MM.1S (cell line): Measurements from ENCODE around the gene GJD2.

ENCODE experiments used
- DNase-seq: peaks from one replicate; pipeline ENCODE4 v3.0.0-alpha.2; 2015
- H2AFZ ChIP-seq: fragments of 300-600 bp; sonication (generic); 2 replicates; pipeline ENCODE4 v1.6.0; 2016; ENCODE audit warnings: antibody characterized with exemption, low read length
- H3F3A ChIP-seq: fragments of 300-600 bp; sonication (generic); 2 replicates; pipeline ENCODE4 v1.6.1; 2016; ENCODE audit warnings: mild to moderate bottlenecking, antibody characterized with exemption, low read length, moderate library complexity, mixed read lengths; ENCODE audit not compliant: insufficient read depth
- H3K27ac ChIP-seq: fragments of 300-600 bp; sonication (generic); 2 replicates; pipeline ENCODE4 v1.5.1; 2016; ENCODE audit warnings: mild to moderate bottlenecking, low read length
- H3K27me3 ChIP-seq: fragments of 300-600 bp; sonication (generic); replicated peaks from 2 replicates; pipeline ENCODE4 v1.6.0; 2016; ENCODE audit warnings: low read length; ENCODE audit not compliant: insufficient read depth
- H3K36me3 ChIP-seq: fragments of 300-600 bp; sonication (generic); replicated peaks from 2 replicates; pipeline ENCODE4 v1.6.1; 2016; ENCODE audit warnings: mild to moderate bottlenecking, low read length, mixed read lengths; ENCODE audit not compliant: insufficient read depth
- H3K4me1 ChIP-seq: fragments of 300-600 bp; sonication (generic); 2 replicates; pipeline ENCODE4 v1.6.1; 2016; ENCODE audit warnings: low read length, mixed read lengths
- H3K4me2 ChIP-seq: fragments of 300-600 bp; sonication (generic); 2 replicates; pipeline ENCODE4 v1.6.0; 2016; ENCODE audit warnings: low read depth, low read length
- H3K4me3 ChIP-seq: fragments of 300-600 bp; sonication (generic); 2 replicates; pipeline ENCODE4 v1.5.1; 2016; ENCODE audit warnings: low read length, mixed read lengths
- H3K79me2 ChIP-seq: fragments of 300-600 bp; sonication (generic); 2 replicates; pipeline ENCODE4 v1.6.1; 2016; ENCODE audit warnings: mixed run types, low read length, mixed read lengths
- H3K9ac ChIP-seq: fragments of 300-600 bp; sonication (generic); 2 replicates; pipeline ENCODE4 v1.6.1; 2016; ENCODE audit warnings: low read length, mixed read lengths
- H3K9me2 ChIP-seq: fragments of 300-600 bp; sonication (generic); replicated peaks from 2 replicates; pipeline ENCODE4 v1.6.1; 2016; ENCODE audit warnings: mild to moderate bottlenecking, low read length, mixed read lengths; ENCODE audit not compliant: insufficient read depth
- H3K9me3 ChIP-seq: fragments of 300-600 bp; sonication (generic); replicated peaks from 2 replicates; pipeline ENCODE4 v1.6.1; 2016; ENCODE audit warnings: mild to moderate bottlenecking, low read length, mixed read lengths; ENCODE audit not compliant: insufficient read depth
- H4K20me1 ChIP-seq: fragments of 300-600 bp; sonication (generic); 2 replicates; pipeline ENCODE4 v1.6.1; 2016; ENCODE audit warnings: mild to moderate bottlenecking, low read length, moderate library complexity, mixed read lengths; ENCODE audit not compliant: insufficient read depth
- CTCF ChIP-seq: fragments of 300-600 bp; sonication (generic); IDR thresholded peaks from 2 replicates; pipeline ENCODE4 v1.5.1; 2016; ENCODE audit warnings: antibody characterized with exemption, low read length, mixed read lengths
- EZH2 ChIP-seq: fragments of 300-600 bp; sonication (generic); optimal IDR thresholded peaks from 2 replicates; pipeline ENCODE3; 2017; ENCODE audit warnings: low read depth, mild to moderate bottlenecking, antibody characterized with exemption, low read length, mixed read lengths
- EZH2phosphoT487 ChIP-seq: fragments of 300-600 bp; sonication (generic); IDR thresholded peaks from 2 replicates; pipeline ENCODE4 v1.6.1; 2018; ENCODE audit warnings: antibody characterized with exemption, low read length

The GJD2 gene

GRCh38 chr15:34716111-34716510, 38.7 kb downstream of the GJD2 start:
- no peak overlapping the region for H2AFZ ChIP-seq
- no peaks in the 10 kb centered on the region for H4K20me1 ChIP-seq
- no peaks in the 10 kb centered on the region for H3F3A ChIP-seq
- H3K9ac ChIP-seq, result no peak overlapping the region
- no peak overlapping the region for H3K27ac ChIP-seq
- no peaks in the 10 kb centered on the region for H3K9me2 ChIP-seq
- H3K4me3 ChIP-seq, result no peak overlapping the region
- no peaks in the 10 kb centered on the region for H3K79me2 ChIP-seq
- TF ChIP-seq EZH2phosphoT487 (no peak), EZH2 (no peak), CTCF (no peak)
- H3K4me2 ChIP-seq, result no peak overlapping the region
- no peak for DNase-seq
- no peaks in the 10 kb centered on the region for H3K27me3 ChIP-seq
- no peaks in the 10 kb centered on the region for H3K4me1 ChIP-seq
- H3K9me3 ChIP-seq, result no peaks in the 10 kb centered on the region
- no peaks in the 10 kb centered on the region for H3K36me3 ChIP-seq

- no peak for TF ChIP-seq CTCF
- TF ChIP-seq EZH2, result no peak
- no peak for TF ChIP-seq EZH2phosphoT487
- Histone ChIP-seq H3K4me3 (no peak overlapping the region), H3K27me3 (no peaks in the 10 kb centered on the region), H3K9me2 (no peaks in the 10 kb centered on the region), H3K4me1 (no peaks in the 10 kb centered on the region), H3K27ac (no peak overlapping the region), H3K4me2 (no peak overlapping the region), H3K36me3 (no peaks in the 10 kb centered on the region), H2AFZ (no peak overlapping the region), H3K9ac (no peak overlapping the region), H4K20me1 (no peaks in the 10 kb centered on the region), H3K9me3 (no peaks in the 10 kb centered on the region), H3F3A (no peaks in the 10 kb centered on the region), H3K79me2 (no peaks in the 10 kb centered on the region)
- DNase-seq, result no peak
These were observed 40.2 kb downstream of the GJD2 start for GRCh38 chr15:34714476-34715121.

- Histone ChIP-seq H3K27ac (no peak overlapping the region), H3K4me2 (no peak overlapping the region), H3K9me2 (no peaks in the 10 kb centered on the region), H3K9ac (no peak overlapping the region), H3K4me1 (no peaks in the 10 kb centered on the region), H3K27me3 (no peaks in the 10 kb centered on the region), H4K20me1 (no peaks in the 10 kb centered on the region), H3K4me3 (no peak overlapping the region), H3K9me3 (no peaks in the 10 kb centered on the region), H3K79me2 (no peaks in the 10 kb centered on the region), H3K36me3 (no peaks in the 10 kb centered on the region), H2AFZ (no peak overlapping the region), H3F3A (no peaks in the 10 kb centered on the region)
- no peak for DNase-seq
- TF ChIP-seq EZH2phosphoT487, result no peak
These were observed 41.2 kb downstream of the GJD2 start for GRCh38 chr15:34713635-34714034.

GRCh38 chr15:34709866-34710265, 44.9 kb downstream of the GJD2 start:
- no peak overlapping the region for H2AFZ ChIP-seq
- no peaks in the 10 kb centered on the region for H3K27me3 ChIP-seq
- H3K36me3 ChIP-seq, result no peaks in the 10 kb centered on the region
- no peak overlapping the region for H3K4me2 ChIP-seq
- no peak overlapping the region for H3K4me3 ChIP-seq
- H3K79me2 ChIP-seq, result no peaks in the 10 kb centered on the region
- H3K9ac ChIP-seq, result no peak overlapping the region
- H3K4me1 ChIP-seq, result no peaks in the 10 kb centered on the region
- no peaks in the 10 kb centered on the region for H3K9me3 ChIP-seq
- TF ChIP-seq EZH2 (no peak), CTCF (no peak)
- DNase-seq, result no peak
- H4K20me1 ChIP-seq, result no peaks in the 10 kb centered on the region
- no peaks in the 10 kb centered on the region for H3K9me2 ChIP-seq
- H3F3A ChIP-seq, result no peaks in the 10 kb centered on the region
- H3K27ac ChIP-seq, result no peak overlapping the region
